GM12864 (cell line): Measurements from ENCODE around the gene DPM3.

Experiments
- DNase-seq: peaks from one replicate; pipeline ENCODE4 v3.0.0-alpha.2; 2011; ENCODE audit warnings: low read depth
- H3K4me3 ChIP-seq: 2 replicates; pipeline ENCODE4 v1.5.1; 2011; ENCODE audit warnings: mild to moderate bottlenecking, low read depth, low read length, control low read depth
- CTCF ChIP-seq: IDR thresholded peaks from 2 replicates; pipeline ENCODE4 v1.5.1; 2011; ENCODE audit warnings: low read depth, mild to moderate bottlenecking, moderate library complexity, low read length, control low read depth, inconsistent platforms; ENCODE audit errors: missing control alignments

DPM3 gene

GRCh38 chr1:155110381-155110780 is 29.9 kb downstream of the DPM3 start:
- no peak for TF ChIP-seq CTCF
- H3K4me3 ChIP-seq, result no peak overlapping the region
- no peak for DNase-seq

GRCh38 chr1:155108296-155108695 is 32.0 kb downstream of the DPM3 start:
- H3K4me3 ChIP-seq, result no peak overlapping the region
- no peak for DNase-seq
- no peak for TF ChIP-seq CTCF

- no peak overlapping the region for H3K4me3 ChIP-seq
- no peak for DNase-seq
- no peak for TF ChIP-seq CTCF
Observed at GRCh38 chr1:155107309-155108264, 32.7 kb downstream of the DPM3 start.

- H3K4me3 ChIP-seq, result no peak overlapping the region
- DNase-seq, result no peak
- no peak for TF ChIP-seq CTCF
Observed at GRCh38 chr1:155106862-155107261, 33.5 kb downstream of the DPM3 start.

- no peak for TF ChIP-seq CTCF
- H3K4me3 ChIP-seq, result no peak overlapping the region
- DNase-seq, result no peak
Observed at GRCh38 chr1:155105604-155106011, 34.7 kb downstream of the DPM3 start.

GRCh38 chr1:155104605-155105534 is 35.5 kb downstream of the DPM3 start:
- H3K4me3 ChIP-seq, result no peak overlapping the region
- TF ChIP-seq CTCF, result no peak
- DNase-seq, result no peak
